HG03175 (cell line): ENCODE data around the gene SEL1L3.
A peak's percentile ranks its signal among the peaks of the same experiment; 100 is the strongest.
"Not testable (repeated sequence)": the region's sequence is repeated elsewhere in the genome, so short reads cannot be mapped to it uniquely, and the experiment has no call there.

ENCODE experiments used
- ATAC-seq: cut with Tn5 transposase; IDR thresholded peaks from one replicate; pipeline ENCODE4 v1.9.1; 2021; ENCODE audit warnings: mild to moderate bottlenecking, moderate library complexity; ENCODE audit not compliant: unreplicated experiment

SEL1L3 gene

GRCh38 chr4:25879991-25880651 is 17.3 kb upstream of the SEL1L3 start:
- ATAC-seq: peak; percentile 61

- no peak for ATAC-seq
These were observed 16.8 kb upstream of the SEL1L3 start for GRCh38 chr4:25879587-25879986.

- no peak for ATAC-seq
These were observed 16.4 kb upstream of the SEL1L3 start for GRCh38 chr4:25879091-25879584.

- ATAC-seq: no peak
These were observed 15.9 kb upstream of the SEL1L3 start for GRCh38 chr4:25878676-25879075.

DNA sequence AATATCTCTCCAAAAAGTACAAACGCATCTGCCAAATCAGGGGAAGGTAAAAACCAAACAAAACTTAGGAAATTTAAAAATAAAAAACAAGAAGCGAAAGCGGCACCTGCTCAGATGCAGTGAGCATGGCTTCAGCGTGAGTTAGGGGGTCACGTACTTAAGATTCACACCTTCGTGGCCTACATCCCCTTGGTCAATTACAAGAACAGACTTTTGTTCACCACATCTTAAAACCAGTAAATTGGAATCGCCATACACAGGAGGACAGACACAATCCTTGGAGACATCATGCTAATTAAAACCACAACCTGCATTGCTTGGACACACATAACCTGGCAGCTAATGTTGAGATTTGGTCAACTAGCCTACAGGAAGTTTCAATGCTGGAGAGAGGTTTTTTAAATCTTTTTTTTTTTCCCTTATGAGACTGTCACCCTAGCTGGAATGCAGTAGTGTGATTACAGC is 12.5 kb upstream of the SEL1L3 start:
- ATAC-seq: peak; percentile 78

- peak; percentile 55 for ATAC-seq
These were observed 11.9 kb upstream of the SEL1L3 start for GRCh38 chr4:25874655-25875054.

DNA sequence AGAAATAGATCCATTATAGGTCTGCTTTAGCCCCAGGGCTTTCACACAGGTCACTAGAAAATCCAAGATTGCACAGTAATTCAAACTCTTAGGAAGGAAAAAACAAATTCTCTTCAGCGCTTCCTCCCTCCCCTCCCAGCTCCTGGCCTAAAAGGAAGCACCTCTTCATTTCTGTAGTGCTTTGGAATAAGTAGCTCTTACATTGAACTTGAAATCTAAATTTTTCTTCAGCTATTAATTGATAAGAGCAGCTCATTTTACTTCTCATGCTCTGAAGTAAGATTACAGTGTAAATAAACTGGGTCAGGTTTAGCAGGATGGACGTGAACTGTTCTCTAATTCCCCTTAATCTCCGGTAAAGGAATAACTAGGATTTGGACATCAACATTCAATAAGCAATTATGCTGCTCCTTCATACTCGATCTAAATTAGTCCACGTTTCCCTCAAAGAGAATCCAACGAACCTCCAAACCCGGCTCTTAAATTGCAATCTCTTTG is 10.9 kb upstream of the SEL1L3 start:
- ATAC-seq: no peak

- no peak for ATAC-seq
These were observed 10.3 kb upstream of the SEL1L3 start for GRCh38 chr4:25872851-25873631.

GRCh38 chr4:25870081-25870480 is 7.3 kb upstream of the SEL1L3 start:
- no peak for ATAC-seq

DNA sequence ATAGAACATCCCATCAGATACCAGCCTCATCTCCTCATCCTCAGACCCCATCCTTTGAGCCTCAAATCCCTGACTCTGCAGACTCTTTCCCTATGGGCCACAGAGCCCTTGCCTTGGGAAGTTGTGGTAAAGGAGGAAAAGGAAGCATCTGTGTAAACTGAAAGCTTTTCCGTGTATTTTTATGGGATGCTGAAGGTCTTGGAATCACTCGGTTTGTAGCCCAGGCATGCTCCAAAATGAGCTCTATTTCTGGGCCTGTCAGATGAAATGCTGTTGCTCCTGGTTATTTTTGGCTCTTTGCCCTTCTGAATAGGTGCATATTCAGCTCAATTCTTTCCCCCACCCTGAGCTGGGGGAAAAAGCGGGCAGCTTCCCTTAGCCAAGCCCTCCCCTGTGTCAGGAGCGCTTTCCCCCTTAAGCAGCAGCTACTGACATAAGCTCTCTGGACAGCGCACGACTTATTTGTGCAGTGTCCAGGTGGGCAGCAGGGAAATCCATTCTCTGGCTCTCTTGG is 5.0 kb upstream of the SEL1L3 start:
- no peak for ATAC-seq

GRCh38 chr4:25866401-25866800 is 3.6 kb upstream of the SEL1L3 start:
- ATAC-seq: not testable (repeated sequence)

- no peak for ATAC-seq
These were observed 2.8 kb upstream of the SEL1L3 start for GRCh38 chr4:25865586-25865985.

GRCh38 chr4:25863831-25864418 is 1.1 kb upstream of the SEL1L3 start:
- no peak for ATAC-seq

- ATAC-seq: no peak
These were observed 578 bp upstream of the SEL1L3 start for GRCh38 chr4:25863347-25863784.

DNA sequence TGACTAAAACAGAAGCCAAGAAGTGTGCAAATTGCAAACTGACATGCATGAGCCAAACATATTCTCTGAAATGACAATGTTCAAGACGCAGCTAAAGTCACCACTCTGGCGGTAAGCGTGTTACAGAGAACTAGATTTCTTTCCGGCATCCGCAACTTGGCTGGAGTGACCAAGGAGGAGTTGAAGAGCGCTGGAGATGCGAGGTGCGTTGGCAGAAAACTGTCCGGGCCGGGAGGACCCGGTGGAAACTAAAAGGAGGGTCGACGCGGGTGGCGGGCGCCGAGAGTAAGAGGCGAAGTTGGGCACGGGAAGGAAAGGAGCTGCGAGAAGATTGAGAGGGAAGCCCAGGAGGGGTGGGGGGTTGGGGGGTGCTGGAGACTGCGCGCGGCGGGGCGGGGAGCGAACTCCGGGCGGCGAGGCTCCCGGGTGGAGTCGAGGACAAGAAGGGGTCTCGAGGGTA is 807 bp downstream of the SEL1L3 start:
- peak; percentile 13 for ATAC-seq

DNA sequence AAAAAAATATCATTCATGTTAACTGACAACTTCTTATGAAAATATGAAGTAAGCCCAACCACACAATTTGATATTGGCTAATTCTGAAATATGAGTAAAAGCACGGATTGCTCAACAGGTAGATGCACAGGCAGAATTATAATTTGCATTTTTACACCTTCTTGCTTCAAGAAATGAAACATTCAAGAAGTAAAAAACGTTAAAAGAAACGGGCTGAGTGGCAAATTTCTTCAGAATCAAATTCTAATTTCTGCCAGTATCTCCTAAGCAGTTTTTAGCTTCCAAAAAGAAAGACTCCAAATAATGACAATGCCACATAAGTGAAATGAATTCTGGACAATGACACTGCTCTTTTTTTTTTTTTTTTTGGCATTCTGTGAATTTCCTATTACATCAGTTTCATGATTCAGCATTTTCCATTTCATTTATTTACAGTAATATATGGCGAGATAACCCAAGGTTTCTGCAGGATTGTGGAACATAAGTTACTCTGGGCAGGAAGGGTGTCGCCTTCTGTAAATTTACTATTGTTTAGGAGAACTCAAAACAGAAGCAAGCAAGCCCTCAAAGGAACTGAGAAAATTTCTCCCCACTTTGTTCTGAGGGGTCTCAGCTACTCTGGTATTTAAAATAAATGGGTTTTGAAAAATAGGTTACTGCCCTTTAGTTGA is 1.4 kb downstream of the SEL1L3 start:
- ATAC-seq: no peak

DNA sequence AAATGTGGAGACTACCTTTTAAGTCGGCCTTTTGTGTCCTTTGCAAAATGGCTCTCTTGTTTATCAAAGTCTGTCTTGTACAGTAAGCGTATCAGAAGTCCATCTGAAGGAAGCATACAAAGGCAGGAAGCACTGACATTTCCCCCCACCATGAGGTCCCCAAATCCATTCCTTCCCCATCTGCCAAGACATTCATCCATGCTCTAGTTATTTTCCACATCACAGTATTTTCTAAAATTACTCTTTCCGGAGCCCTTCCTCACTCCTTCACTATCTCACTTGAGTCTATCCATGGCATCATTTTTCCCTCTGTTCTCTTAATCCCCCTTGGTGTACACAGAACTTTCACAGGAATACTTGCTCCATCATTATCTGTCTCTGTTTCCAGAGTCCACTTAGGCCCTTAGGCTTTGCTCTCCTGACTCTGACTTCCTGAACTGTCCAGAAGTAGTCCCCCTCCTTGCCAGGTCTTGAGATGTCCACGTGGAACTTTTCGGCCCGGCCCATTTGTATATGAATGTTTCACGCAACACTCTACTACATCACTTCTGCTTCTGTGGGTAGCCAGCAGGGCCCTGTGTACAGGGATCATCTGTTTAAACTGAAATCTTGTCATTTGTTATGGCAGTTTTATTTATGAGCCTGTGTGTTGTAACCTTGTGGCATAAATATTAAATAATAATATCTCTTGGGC is 2.1 kb downstream of the SEL1L3 start:
- peak; percentile 33 for ATAC-seq

GRCh38 chr4:25859429-25860148 is 3.2 kb downstream of the SEL1L3 start:
- peak; percentile 41 for ATAC-seq

GRCh38 chr4:25857851-25858400 is 4.9 kb downstream of the SEL1L3 start:
- ATAC-seq: no peak
